Measurements from ENCODE around the gene MASP2. TPM values are rescaled to one million over a fixed set of nuclear protein-coding genes. Genes with fewer than 3 reads are reported as not detected.

MASP2 gene
- total and polyA plus RNA-seq, 10 of the 15 experiments (the other 5 are each of a cell fraction or from before 2014, with no cell fraction given): 0.04 to 0.21 (median 0.06) TPM; not detected in 7

GRCh38 chr1:11039351-11040104, 7.5 kb downstream of the MASP2 start:
- Histone ChIP-seq H3K27me3 (replicated peaks in 1 of 2; ENCODE audit: control insufficient read depth in 2 of 2, insufficient read depth in 2 of 2, low read length in 1 of 2) (no peaks in the 10 kb centered on the region), H4K20me1 (ENCODE audit: control insufficient read depth, insufficient read depth) (no peaks in the 10 kb centered on the region), H3K9ac (ENCODE audit: control insufficient read depth, insufficient read depth, low read length) (no peak overlapping the region), H2AFZ (ENCODE audit: control insufficient read depth, low read depth, low read length) (no peak overlapping the region), H3K79me2 (ENCODE audit: control insufficient read depth, insufficient read depth, low read length) (no peaks in the 10 kb centered on the region), H3K36me3 (ENCODE audit: control insufficient read depth in 2 of 2, insufficient read depth in 2 of 2, low read length in 1 of 2) (no peaks in the 10 kb centered on the region), H3K4me2 (ENCODE audit: control insufficient read depth, insufficient read depth) (no peak overlapping the region), H3K4me1 (ENCODE audit: control insufficient read depth, insufficient read depth, low read length) (no peaks in the 10 kb centered on the region), H3K9me3 (replicated peaks; ENCODE audit: control insufficient read depth, insufficient read depth, low read length) (no peaks in the 10 kb centered on the region), H3K27ac (ENCODE audit: control insufficient read depth, insufficient read depth) (no peak overlapping the region), H3K4me3 (no peak overlapping the region)
- in situ Hi-C loops (cut with MboI): loop anchor here (5.0 kb wide), 1 partner anchor 603 kb away; no protein-coding TSS in a partner anchor
- SMC1A ChIA-PET (ENCODE audit: uncharacterized antibody, unreplicated experiment): interaction anchor here (0.7 to 2.9 kb wide), 4 partner anchors 18 to 226 kb away, joined by 3 to 35 read pairs (median 21); no protein-coding TSS in a partner anchor
- BruUV-seq (replicated peaks): no TSS peak
- FAIRE-seq (no peak), DNase-seq (ENCODE audit: low read depth, low spot score) (no peak), ATAC-seq (no peak)
- WGBS (ENCODE audit: insufficient coverage, insufficient replicate concordance, low lambda C conversion rate, missing lambda C conversion rate): 18% methylated on average over 2 of the region's 2 CpGs
- RAD21 ChIA-PET (ENCODE audit: unreplicated experiment): interaction anchor here (0.6 to 4.4 kb wide), 6 partner anchors 26 to 1195 kb away, joined by 3 to 91 read pairs (median 6); partner anchors contain the start of gene FBXO6
- intact Hi-C loops (cut with micrococcal nuclease; ENCODE audit: unreplicated experiment): no loop called here
- POLR2A ChIA-PET: no interaction called here
- CTCF ChIA-PET: interaction anchor here (2.2 to 4.7 kb wide), 6 partner anchors 19 to 609 kb away, joined by 7 to 132 read pairs (median 24); no protein-coding TSS in a partner anchor
- TF ChIP-seq CREB1 (IDR thresholded peaks at IDR 0.05; ENCODE audit: low read depth): no peak
- no peak for TF ChIP-seq GABPA (IDR thresholded peaks at IDR 0.05; ENCODE audit: low read depth)
- no peak for TF ChIP-seq MEF2B (IDR thresholded peaks at IDR 0.05; ENCODE audit: partially characterized antibody, poor library complexity, severe bottlenecking)
- TF ChIP-seq BRCA1 (IDR thresholded peaks at IDR 0.05; ENCODE audit: low read depth, low read length): no peak
- no peak for TF ChIP-seq POLR2AphosphoS2 (IDR thresholded peaks at IDR 0.05; ENCODE audit: low read depth, low read length)
- TF ChIP-seq YY1 (IDR thresholded peaks at IDR 0.05; ENCODE audit: low read depth, low read length): no peak
- no peak for TF ChIP-seq ZBTB33 (IDR thresholded peaks at IDR 0.05)
- TF ChIP-seq CBFB (IDR thresholded peaks at IDR 0.05; ENCODE audit: low read depth): no peak
- no peak for TF ChIP-seq SMARCA5 (IDR thresholded peaks at IDR 0.05)
- no peak for TF ChIP-seq CEBPZ (IDR thresholded peaks at IDR 0.05; ENCODE audit: low read depth, low read length)
- no peak for TF ChIP-seq REST (IDR thresholded peaks at IDR 0.05; ENCODE audit: low read depth, low read length)
- TF ChIP-seq NFYA (IDR thresholded peaks at IDR 0.05; ENCODE audit: borderline replicate concordance, low read depth, low read length): no peak
- no peak for TF ChIP-seq TBL1XR1 (IDR thresholded peaks at IDR 0.05; ENCODE audit: low read depth, low read length)
- no peak for TF ChIP-seq SMAD1 (IDR thresholded peaks at IDR 0.05; ENCODE audit: low read depth, partially characterized antibody)

Measured in GM12878 (cell line).